Measurements from ENCODE around the gene KCNK6. TPM values are rescaled to one million over a fixed set of nuclear protein-coding genes. Genes with fewer than 3 reads are reported as not detected.

Gene KCNK6
- polyA plus RNA-seq, 1 donor, result 4.7 TPM

DNA sequence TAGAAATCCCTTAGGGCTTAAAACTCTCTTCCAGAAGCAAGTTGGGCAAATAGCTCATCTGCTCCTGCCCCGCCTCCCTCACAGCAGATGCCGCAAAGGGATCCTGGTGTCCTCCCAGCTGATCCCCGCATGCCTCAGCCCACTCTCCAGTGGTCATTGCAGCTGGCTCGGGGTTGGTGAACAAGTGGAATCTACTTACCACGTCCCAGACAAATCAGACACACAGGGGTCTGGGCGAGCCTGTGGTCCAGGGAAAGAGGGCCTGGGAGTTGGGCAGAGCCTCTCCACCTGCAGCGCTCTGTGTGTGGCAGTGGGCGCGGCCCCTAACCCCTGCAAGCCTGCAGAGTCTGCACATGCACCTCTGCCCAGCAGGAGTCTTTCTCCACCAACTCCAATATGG, 26.4 kb upstream of the KCNK6 start:
- Histone ChIP-seq H3K4me1 (ENCODE audit: control insufficient read depth, insufficient read depth, low read length) (no peaks in the 10 kb centered on the region), H3K36me3 (ENCODE audit: control insufficient read depth, insufficient read depth, low read length) (peaks cover 57% of the 10 kb centered on the region), H3K4me3 (ENCODE audit: low read length) (no peak overlapping the region), H3K9me3 (ENCODE audit: control insufficient read depth, low read depth, low read length) (no peaks in the 10 kb centered on the region), H3K27ac (ENCODE audit: low read length) (no peak overlapping the region), H3K27me3 (ENCODE audit: control insufficient read depth, insufficient read depth, low read length) (no peaks in the 10 kb centered on the region)
- DNase-seq, result no peak
- no CpG with 5 or more reads among the region's 9 CpGs for WGBS (ENCODE audit: insufficient coverage, low lambda C conversion rate)

DNA sequence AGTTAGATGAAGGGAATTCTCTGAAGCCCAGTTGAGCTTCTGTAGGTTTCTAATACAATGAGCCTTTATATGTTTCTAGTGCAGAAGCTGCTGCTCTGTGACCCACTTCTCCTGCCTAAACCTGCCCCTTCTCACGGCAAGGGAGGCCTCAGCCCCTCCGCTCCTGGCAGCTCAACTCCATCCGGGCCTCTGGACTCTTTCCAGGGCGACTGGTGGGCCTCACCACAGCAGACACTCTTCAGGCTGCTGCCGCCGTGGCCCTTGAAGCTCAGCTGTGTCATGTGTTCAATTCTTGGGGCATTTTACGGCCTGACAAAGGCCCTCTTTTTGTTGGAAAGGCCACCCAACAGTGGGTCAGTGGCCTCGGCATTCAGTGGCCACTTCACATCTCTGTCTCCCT, 25.6 kb upstream of the KCNK6 start:
- Histone ChIP-seq H3K4me1 (ENCODE audit: control insufficient read depth, insufficient read depth, low read length) (no peaks in the 10 kb centered on the region), H3K36me3 (ENCODE audit: control insufficient read depth, insufficient read depth, low read length) (peaks cover 49% of the 10 kb centered on the region), H3K9me3 (ENCODE audit: control insufficient read depth, low read depth, low read length) (no peaks in the 10 kb centered on the region), H3K4me3 (ENCODE audit: low read length) (no peak overlapping the region), H3K27ac (ENCODE audit: low read length) (no peak overlapping the region), H3K27me3 (ENCODE audit: control insufficient read depth, insufficient read depth, low read length) (no peaks in the 10 kb centered on the region)
- no peak for DNase-seq
- no CpG with 5 or more reads among the region's 8 CpGs for WGBS (ENCODE audit: insufficient coverage, low lambda C conversion rate)

DNA sequence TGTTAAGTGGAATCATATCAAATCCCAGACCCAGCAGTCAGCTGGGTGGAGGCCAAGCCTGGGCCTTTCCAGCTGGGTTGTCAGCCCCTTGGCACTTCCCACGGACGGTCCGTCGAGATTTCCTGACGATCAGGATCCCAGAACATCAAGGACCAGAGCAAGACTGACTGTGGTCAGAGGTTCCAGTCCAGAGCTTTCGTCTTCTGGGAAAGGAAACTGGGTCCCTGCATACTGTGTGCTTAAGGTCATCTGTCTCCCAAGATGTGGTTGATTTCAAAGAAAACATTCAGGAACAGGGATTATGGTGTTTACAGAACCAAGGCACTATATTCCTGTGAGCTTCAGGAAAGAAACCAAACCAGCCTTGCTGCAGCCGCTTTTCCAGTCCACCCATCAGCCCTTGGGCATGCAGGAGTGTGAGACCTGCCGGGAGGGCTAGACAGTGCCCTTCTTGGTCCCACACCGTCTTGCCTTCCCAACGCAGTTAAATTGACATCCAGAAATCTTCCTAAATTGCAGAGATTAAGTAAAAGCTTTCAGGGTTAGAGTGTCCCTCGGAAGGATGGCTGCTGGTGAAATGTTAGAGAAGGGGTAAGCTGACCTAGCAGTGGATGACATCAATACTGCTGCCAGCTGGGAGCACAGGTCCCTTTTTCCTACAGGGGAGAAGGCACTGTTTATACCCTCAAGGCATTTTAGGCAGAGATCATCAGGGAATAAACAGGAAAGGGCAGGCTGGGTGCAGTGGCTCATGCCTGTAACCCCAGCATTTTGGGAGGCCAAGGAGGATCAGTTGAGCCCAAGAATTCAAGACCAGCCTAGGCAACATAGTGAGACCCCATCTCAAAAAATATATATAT, 20.6 kb upstream of the KCNK6 start:
- Histone ChIP-seq H3K4me1 (ENCODE audit: control insufficient read depth, insufficient read depth, low read length) (peaks cover 20% of the 10 kb centered on the region), H3K4me3 (ENCODE audit: low read length) (no peak overlapping the region), H3K27ac (ENCODE audit: low read length) (no peak overlapping the region), H3K9me3 (ENCODE audit: control insufficient read depth, low read depth, low read length) (no peaks in the 10 kb centered on the region), H3K36me3 (ENCODE audit: control insufficient read depth, insufficient read depth, low read length) (peaks cover 6% of the 10 kb centered on the region), H3K27me3 (ENCODE audit: control insufficient read depth, insufficient read depth, low read length) (no peaks in the 10 kb centered on the region)
- WGBS (ENCODE audit: insufficient coverage, low lambda C conversion rate), result no CpG with 5 or more reads among the region's 11 CpGs
- no peak for DNase-seq

DNA sequence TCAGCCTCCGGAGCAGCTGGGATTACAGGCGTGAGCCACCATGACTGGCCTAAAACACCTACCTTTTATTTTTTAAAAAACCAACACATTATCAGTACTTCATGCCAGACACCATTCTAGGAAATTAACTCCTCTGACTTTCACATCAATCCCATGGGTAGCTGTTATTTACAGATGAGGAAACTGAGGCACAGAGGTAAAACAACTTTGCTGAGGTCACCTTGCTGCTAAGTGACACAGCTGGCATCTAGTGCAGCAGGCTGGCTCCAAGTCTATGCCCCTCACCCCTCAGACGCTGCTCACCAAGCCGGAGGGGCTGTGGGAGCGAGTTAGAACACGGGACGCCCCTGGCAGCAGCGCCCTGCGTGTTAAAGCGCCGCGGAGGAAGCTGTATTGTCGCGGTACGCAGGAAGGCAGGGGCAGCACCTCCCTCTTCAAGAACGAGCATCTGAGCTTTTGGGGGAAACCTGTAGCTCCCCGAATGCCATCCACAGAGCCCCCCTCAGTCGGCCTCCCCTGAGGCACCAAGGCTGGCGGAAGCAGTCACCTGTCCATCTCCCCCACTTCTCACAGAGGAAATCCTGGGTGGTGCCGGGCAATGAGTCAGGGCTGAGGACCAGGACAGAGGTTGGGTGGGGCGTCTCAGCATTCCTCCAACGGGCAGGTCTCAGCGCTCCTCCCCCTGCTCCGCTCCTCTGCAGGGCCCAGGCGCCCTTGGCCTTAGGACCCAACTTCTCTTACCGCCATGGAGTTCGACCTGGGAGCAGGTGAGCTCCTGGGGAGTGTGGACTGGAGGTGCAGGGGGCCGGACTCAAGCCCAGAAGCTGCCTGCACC, 15.9 kb upstream of the KCNK6 start, which contains the start of gene C19orf33:
TSS of gene C19orf33 (plus strand) at position 735 of the 835 bp plus-strand sequence. CDS start at position 746, 11 bp downstream.
- Histone ChIP-seq H3K9me3 (ENCODE audit: control insufficient read depth, low read depth, low read length) (no peaks in the 10 kb centered on the region), H3K4me3 (ENCODE audit: low read length) (peak within 1 kb of the TSS; percentile 62), H3K27ac (ENCODE audit: low read length) (peak within 1 kb of the TSS; percentile 99), H3K36me3 (ENCODE audit: control insufficient read depth, insufficient read depth, low read length) (peaks cover 21% of the 10 kb centered on the region), H3K27me3 (ENCODE audit: control insufficient read depth, insufficient read depth, low read length) (no peaks in the 10 kb centered on the region), H3K4me1 (ENCODE audit: control insufficient read depth, insufficient read depth, low read length) (peaks cover 31% of the 10 kb centered on the region)
- WGBS (ENCODE audit: insufficient coverage, low lambda C conversion rate), result no CpG with 5 or more reads among the region's 28 CpGs
- DNase-seq, result peak; percentile 97 to 98

DNA sequence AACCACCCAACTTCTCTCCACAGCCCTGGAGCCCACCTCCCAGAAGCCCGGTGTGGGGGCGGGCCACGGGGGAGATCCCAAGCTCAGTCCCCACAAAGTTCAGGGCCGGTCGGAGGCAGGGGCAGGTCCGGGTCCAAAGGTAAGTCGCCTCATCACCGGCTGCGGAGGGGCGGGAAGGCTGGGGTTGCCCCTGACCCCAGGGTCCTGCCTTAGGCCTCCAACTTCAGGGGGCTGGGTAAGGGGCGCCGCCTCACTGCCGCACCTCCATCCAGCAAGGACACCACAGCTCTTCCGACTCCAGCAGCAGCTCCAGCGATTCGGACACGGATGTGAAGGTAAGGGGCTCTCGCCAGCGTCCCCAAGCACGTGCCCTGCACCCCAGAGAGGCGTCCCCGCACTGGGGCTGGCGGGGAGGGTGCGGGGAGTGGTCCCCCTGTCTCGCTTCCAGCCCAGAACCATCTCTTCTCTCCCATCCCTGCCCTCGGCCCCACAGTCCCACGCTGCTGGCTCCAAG, 15.2 kb upstream of the KCNK6 start:
- peaks cover 31% of the 10 kb centered on the region for H3K4me1 ChIP-seq (ENCODE audit: control insufficient read depth, insufficient read depth, low read length)
- H3K4me3 ChIP-seq (ENCODE audit: low read length), result peak overlapping the region; percentile 62
- peaks cover 24% of the 10 kb centered on the region for H3K36me3 ChIP-seq (ENCODE audit: control insufficient read depth, insufficient read depth, low read length)
- no CpG with 5 or more reads among the region's 27 CpGs for WGBS (ENCODE audit: insufficient coverage, low lambda C conversion rate)
- H3K9me3 ChIP-seq (ENCODE audit: control insufficient read depth, low read depth, low read length), result no peaks in the 10 kb centered on the region
- no peak for DNase-seq
- peak overlapping the region; percentile 99 for H3K27ac ChIP-seq (ENCODE audit: low read length)
- H3K27me3 ChIP-seq (ENCODE audit: control insufficient read depth, insufficient read depth, low read length), result no peaks in the 10 kb centered on the region

DNA sequence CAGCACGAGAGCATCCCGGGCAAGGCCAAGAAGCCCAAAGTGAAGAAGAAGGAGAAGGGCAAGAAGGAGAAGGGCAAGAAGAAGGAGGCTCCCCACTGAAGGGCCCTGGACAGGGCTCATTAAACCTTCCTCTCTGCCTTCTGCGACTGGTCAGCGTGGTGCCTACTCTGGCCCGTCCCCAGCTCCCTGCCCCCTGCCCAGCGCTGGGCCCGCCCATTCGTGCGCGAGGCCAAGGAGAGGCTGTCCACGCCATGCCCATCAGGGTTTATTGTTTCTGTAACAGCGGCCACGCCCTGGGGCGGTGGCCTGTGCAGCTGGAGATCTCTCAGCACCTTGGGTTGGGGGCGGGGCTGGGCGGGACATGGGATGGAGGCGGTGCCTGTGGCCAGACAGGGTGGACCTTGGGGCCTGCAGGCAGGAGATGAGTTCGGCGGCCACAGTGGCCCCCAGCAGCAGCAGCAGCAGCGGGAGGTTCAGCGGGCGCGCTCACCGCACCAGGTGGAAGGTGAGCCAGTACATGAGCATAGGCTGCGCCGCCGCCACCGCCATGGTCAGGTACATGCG, 14.7 kb upstream of the KCNK6 start:
- DNase-seq, result peak; percentile 97 to 98
- H3K36me3 ChIP-seq (ENCODE audit: control insufficient read depth, insufficient read depth, low read length), result peaks cover 26% of the 10 kb centered on the region
- H3K9me3 ChIP-seq (ENCODE audit: control insufficient read depth, low read depth, low read length), result no peaks in the 10 kb centered on the region
- peak overlapping the region; percentile 99 for H3K27ac ChIP-seq (ENCODE audit: low read length)
- H3K27me3 ChIP-seq (ENCODE audit: control insufficient read depth, insufficient read depth, low read length), result no peaks in the 10 kb centered on the region
- H3K4me1 ChIP-seq (ENCODE audit: control insufficient read depth, insufficient read depth, low read length), result peaks cover 31% of the 10 kb centered on the region
- peak overlapping the region; percentile 62 for H3K4me3 ChIP-seq (ENCODE audit: low read length)
- no CpG with 5 or more reads among the region's 29 CpGs for WGBS (ENCODE audit: insufficient coverage, low lambda C conversion rate)

- Histone ChIP-seq H3K27me3 (ENCODE audit: control insufficient read depth, insufficient read depth, low read length) (no peaks in the 10 kb centered on the region), H3K4me3 (ENCODE audit: low read length) (no peak overlapping the region), H3K9me3 (ENCODE audit: control insufficient read depth, low read depth, low read length) (no peaks in the 10 kb centered on the region), H3K36me3 (ENCODE audit: control insufficient read depth, insufficient read depth, low read length) (peaks cover 27% of the 10 kb centered on the region), H3K27ac (ENCODE audit: low read length) (no peak overlapping the region), H3K4me1 (ENCODE audit: control insufficient read depth, insufficient read depth, low read length) (peaks cover 22% of the 10 kb centered on the region)
- no CpG with 5 or more reads among the region's 3 CpGs for WGBS (ENCODE audit: insufficient coverage, low lambda C conversion rate)
- DNase-seq, result no peak
Measured at GRCh38 chr19:38306236-38306635, 13.4 kb upstream of the KCNK6 start.

DNA sequence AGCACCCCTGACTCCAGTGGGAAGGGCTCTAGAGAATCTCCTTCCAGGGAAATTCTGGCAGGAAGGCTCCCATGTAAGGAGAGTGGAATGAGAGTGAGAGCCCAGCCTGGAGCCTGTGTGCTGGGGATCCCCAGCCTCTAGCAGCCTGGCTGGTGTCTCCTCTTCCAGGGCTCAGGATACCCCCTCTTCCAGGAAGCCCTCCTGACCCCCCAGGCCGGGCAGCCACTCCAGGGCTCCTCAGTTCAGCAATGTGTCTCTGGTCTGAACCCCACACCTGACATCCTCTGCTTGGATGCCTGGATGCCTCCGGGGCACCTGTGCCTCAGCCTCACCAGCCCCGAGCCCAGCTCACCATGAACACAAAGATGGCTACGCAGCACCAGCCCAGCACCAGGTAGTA, 12.6 kb upstream of the KCNK6 start:
- H3K27ac ChIP-seq (ENCODE audit: low read length), result no peak overlapping the region
- DNase-seq, result no peak
- H3K4me1 ChIP-seq (ENCODE audit: control insufficient read depth, insufficient read depth, low read length), result peaks cover 22% of the 10 kb centered on the region
- H3K36me3 ChIP-seq (ENCODE audit: control insufficient read depth, insufficient read depth, low read length), result peaks cover 27% of the 10 kb centered on the region
- H3K4me3 ChIP-seq (ENCODE audit: low read length), result no peak overlapping the region
- WGBS (ENCODE audit: insufficient coverage, low lambda C conversion rate), result no CpG with 5 or more reads among the region's 4 CpGs
- no peaks in the 10 kb centered on the region for H3K27me3 ChIP-seq (ENCODE audit: control insufficient read depth, insufficient read depth, low read length)
- H3K9me3 ChIP-seq (ENCODE audit: control insufficient read depth, low read depth, low read length), result no peaks in the 10 kb centered on the region

DNA sequence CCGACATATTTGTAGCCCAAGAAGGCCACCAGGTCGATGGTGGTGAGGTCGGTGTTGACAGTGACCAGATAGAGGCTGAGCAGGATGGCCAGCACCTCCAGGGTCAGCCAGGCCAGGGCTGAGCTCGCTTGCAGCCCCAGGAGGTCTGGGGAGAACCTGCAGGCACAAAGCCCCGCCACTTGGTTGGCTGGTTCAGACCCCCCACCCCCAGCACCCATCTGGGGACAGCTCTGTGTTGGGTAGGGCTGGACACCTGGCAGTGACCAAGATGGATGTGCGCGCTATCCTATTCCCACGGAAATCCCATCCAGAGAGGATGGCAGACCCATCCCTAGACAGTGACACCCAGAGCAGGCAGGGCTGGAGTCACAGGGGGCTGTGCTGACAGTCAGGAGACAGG, 12.0 kb upstream of the KCNK6 start:
- Histone ChIP-seq H3K27me3 (ENCODE audit: control insufficient read depth, insufficient read depth, low read length) (no peaks in the 10 kb centered on the region), H3K9me3 (ENCODE audit: control insufficient read depth, low read depth, low read length) (no peaks in the 10 kb centered on the region), H3K4me3 (ENCODE audit: low read length) (no peak overlapping the region), H3K27ac (ENCODE audit: low read length) (no peak overlapping the region), H3K36me3 (ENCODE audit: control insufficient read depth, insufficient read depth, low read length) (peaks cover 27% of the 10 kb centered on the region), H3K4me1 (ENCODE audit: control insufficient read depth, insufficient read depth, low read length) (peaks cover 20% of the 10 kb centered on the region)
- DNase-seq, result no peak
- no CpG with 5 or more reads among the region's 8 CpGs for WGBS (ENCODE audit: insufficient coverage, low lambda C conversion rate)
